Measurements from ENCODE around the gene RSAD1.

The RSAD1 gene

GRCh38 chr17:50448643-50449042 is 30.0 kb upstream of the RSAD1 start:
- TF ChIP-seq CTCF (IDR thresholded peaks at IDR 0.05; ENCODE audit: low read depth, low read length) = no peak
- DNase-seq (ENCODE audit: extremely low read depth, low read depth) = no peak

- TF ChIP-seq CTCF (IDR thresholded peaks at IDR 0.05; ENCODE audit: low read depth, low read length) = no peak
These were observed 26.6 kb upstream of the RSAD1 start for GRCh38 chr17:50451943-50452629.

GRCh38 chr17:50452630-50453300 is 25.9 kb upstream of the RSAD1 start:
- DNase-seq (ENCODE audit: extremely low read depth, low read depth) = no peak
- no peak for TF ChIP-seq CTCF (IDR thresholded peaks at IDR 0.05; ENCODE audit: low read depth, low read length)

More at GRCh38 chr17:50451943-50452629, 26.6 kb upstream of the RSAD1 start:
- DNase-seq (ENCODE audit: extremely low read depth, low read depth) = no peak

GRCh38 chr17:50453901-50454300 is 24.8 kb upstream of the RSAD1 start:
- DNase-seq (ENCODE audit: extremely low read depth, low read depth) = no peak
- no peak for TF ChIP-seq CTCF (IDR thresholded peaks at IDR 0.05; ENCODE audit: low read depth, low read length)

GRCh38 chr17:50457621-50458020 is 21.0 kb upstream of the RSAD1 start:
- no peak for TF ChIP-seq CTCF (IDR thresholded peaks at IDR 0.05; ENCODE audit: low read depth, low read length)
- no peak for DNase-seq (ENCODE audit: extremely low read depth, low read depth)

GRCh38 chr17:50458270-50458669 is 20.4 kb upstream of the RSAD1 start:
- DNase-seq (ENCODE audit: extremely low read depth, low read depth) = no peak
- no peak for TF ChIP-seq CTCF (IDR thresholded peaks at IDR 0.05; ENCODE audit: low read depth, low read length)

All from AG09319 (cell line).